Tongue (tissue), 2 donors: Measurements from ENCODE around the gene PLPP4. TPM values are rescaled to one million over a fixed set of nuclear protein-coding genes. Genes with fewer than 3 reads are reported as not detected.

Source experiments
- DNase-seq: peaks from one replicate; pipeline ENCODE4 v3.0.0-alpha.2; 2015
- total RNA-seq: library from RNA; depleted of rRNA; stranded (reverse); fragments of >200 nt; gene quantifications from one replicate; pipeline ENCODE4 v1.2.3, GENCODE V29; 2014

Gene PLPP4
- total RNA-seq, 1 donor from 2014 or later = not detected

DNA sequence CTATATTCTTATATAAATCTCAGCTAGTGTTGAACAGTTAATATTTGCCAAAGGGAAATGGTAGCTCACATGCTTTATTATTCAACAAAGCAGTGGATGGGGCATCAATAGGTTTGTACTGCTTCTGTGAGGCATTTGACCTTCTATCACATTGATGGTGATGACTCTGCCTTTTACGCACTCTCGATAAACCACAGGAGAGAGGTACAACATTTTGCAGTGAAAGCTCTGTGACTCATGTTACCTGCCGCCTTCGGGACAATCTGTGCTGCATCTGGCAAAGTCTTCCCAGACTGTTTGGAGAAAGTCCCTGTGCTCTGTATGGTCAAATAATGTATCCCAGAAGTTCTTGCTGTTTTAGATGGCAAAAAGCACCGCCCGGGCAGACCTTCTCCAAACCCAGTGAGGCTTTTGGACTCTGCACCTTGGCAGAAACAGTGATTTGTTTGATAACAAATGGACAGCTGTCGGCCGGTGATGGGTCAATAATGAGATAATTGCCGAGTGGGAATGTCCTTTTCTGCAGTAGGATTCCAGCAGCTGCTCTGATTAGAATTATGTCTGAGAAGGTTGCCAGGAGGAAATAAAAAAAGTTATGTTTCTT lies 61.0 kb downstream of the PLPP4 start:
- DNase-seq = no peak

- DNase-seq = no peak
Observed at GRCh38 chr10:120521880-120522279, 64.9 kb downstream of the PLPP4 start.

- DNase-seq = no peak
Observed at GRCh38 chr10:120527691-120528090, 70.7 kb downstream of the PLPP4 start.

DNA sequence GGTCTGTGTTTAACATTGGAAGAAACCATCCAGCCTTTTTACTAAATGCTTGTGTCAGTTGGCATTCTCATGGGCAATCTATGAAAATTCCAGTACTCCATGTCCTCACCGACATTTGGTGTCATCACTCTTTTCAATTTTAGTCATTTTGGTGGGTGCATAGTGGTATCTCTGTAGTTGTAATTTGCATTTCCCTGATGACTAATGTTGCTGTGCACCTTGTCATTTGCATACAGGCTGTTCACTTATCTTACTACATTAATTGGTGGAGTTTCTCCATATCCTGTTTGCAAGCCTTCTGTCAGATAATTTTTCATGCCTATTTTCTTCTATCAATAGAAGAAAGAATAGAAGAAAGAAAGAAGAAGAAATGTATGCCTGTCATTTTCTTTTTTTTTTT lies 73.7 kb downstream of the PLPP4 start:
- DNase-seq = no peak

DNA sequence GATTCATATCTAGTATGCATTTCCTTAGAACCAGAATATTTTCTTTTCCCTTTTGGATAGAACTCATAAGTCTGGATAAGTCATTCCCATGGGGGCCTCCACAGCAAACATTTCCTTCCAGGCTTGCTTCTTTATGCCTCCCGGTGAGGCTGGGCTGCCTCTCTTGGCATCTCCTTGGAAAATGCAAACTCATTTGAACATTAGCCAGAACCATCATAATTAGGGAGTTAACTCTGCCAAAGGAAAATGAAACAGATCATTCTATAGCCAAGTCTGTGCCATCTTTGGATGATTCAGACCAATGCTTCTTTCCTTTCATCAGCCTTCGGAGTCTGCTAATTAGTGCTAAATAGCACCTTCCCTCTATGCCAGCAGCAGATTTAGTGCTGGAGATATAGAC lies 81.1 kb downstream of the PLPP4 start:
- no peak for DNase-seq

- DNase-seq = no peak
Observed at GRCh38 chr10:120539076-120539475, 82.0 kb downstream of the PLPP4 start.

DNA sequence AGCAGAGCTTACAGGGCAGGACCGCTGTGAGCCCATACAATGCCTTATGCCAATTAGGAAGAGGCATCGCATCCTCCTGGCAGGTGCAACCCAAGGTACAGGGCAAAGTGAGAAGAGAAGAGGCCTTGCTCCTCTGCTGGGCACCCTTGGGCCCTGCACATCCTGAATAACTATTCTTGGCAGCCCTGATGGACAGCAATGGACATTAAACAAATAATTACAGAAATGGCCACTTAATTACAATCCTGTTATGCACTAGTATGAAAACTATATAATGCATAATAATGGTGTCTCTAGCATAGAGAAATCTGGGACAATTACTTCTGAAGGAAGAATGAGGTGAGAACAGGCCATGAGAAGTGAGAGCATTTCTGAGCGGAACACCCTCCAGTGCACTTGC lies 83.5 kb downstream of the PLPP4 start:
- DNase-seq = no peak

DNA sequence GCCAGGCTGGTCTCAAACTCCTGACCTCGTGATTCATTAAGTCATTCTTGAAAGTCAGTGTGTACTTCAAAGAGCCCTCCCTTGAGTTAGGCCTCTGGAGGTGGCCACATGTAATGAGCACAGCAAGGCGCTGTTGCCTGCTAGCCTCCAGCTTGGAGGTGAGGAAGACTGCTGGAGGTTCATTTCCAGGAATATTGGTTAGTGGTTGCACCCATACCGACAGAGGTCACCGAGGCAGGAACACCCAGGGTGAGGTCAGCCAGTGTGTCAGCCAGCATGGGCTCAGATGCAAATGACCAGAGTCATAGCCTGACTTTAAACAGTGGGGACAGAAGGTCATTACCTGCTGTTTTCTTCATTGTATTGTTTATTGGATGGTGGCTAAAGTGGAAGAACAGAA lies 85.0 kb downstream of the PLPP4 start:
- no peak for DNase-seq

GRCh38 chr10:120542591-120542990 lies 85.6 kb downstream of the PLPP4 start:
- no peak for DNase-seq

DNA sequence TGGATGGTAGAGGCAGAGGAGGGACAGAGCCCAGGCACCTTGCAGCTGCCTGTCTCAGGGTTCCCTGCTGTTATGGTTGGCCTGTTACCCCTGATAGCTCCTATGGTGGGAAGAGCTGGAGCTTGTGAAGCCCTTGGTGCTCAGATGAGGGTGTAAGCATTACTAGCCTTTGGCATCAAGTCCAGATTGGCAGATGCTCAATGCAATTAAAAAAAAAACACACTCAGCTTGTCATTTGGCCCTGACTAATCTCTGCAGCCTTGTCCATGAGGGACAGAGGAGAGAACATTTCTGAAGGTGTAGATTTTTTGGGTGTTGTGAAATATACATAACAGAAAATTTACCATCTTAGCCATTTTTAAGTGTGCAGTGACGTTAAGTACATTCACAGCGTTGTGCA lies 86.3 kb downstream of the PLPP4 start:
- no peak for DNase-seq

- DNase-seq = no peak
Observed at GRCh38 chr10:120548210-120548609, 91.2 kb downstream of the PLPP4 start.

DNA sequence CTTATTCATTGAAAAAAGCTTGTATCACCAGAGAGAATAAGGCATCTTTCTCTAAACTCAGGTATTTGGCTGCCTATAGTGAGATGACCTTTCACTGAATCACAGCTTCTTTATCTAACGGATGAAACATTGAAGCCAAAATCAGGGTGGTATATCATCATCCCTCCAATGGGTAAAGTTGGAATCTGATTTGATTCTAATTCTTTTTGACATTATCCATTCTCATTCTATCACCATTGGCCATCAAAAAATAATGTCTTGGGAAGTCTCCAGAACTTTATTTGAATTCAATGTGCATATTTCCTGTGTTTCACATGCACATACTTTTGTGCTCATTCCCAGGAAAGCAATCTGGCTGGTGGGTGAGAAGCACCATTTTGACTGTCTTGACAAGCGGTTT lies 95.2 kb downstream of the PLPP4 start:
- no peak for DNase-seq

DNA sequence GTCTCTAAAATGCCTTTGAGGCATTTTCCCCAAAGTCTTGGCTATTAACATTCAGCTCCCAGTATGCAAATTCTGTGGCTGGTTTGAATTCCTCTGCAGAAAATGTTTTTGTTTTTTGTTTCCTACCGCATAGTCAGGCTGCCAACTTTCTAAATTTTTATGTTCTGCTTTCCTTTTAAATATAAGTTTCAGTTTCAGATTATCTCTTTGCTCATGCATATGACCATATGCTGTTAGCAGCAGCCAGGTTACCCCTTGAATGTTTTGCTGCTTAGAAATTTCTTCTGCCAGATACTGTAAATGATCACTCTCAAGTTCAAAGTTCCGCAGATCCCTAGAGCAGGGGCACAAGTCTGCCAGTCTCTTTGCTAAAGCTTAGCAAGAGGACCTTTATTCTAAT lies 96.9 kb downstream of the PLPP4 start:
- no peak for DNase-seq

DNA sequence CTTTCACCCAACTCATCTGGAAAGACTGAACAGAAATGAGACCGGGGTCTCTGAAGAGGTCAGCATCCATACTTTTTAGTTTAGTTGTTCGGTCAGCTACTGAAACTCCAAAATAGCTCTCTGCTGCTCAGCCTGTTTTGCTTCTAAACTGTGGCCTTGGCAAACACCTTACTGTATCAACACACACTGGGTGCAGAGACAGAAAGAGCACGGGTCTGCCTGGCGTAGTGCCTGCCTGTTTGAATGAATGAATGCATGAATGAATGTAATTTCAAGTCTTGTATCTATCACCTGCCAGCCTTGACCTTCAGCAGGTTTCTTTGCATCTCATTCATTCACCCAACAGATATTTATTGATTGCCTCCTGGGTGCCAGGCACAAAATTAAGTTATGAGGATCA lies 98.4 kb downstream of the PLPP4 start:
- no peak for DNase-seq

- DNase-seq = peak; percentile 31
Observed at GRCh38 chr10:120555842-120556532, 99.0 kb downstream of the PLPP4 start.

DNA sequence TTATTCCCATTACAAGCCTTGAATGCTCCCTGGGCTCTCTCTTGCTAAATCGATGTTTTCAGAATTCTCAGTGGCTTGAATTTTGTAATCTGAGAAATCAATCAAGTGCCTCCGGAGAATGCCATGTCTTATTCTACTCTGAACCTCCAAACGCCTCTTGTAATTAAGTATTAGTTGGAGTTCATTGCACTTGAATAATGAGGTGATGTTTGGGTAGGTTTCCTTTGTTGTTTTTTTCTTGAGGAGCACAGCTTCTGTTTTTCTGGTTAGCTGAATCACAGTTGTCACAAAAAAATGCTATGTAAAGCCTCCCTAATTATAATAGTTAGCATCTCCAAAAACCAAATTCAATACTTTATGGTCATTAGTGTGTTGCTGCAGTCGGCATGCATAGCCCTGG lies 100.3 kb downstream of the PLPP4 start:
- no peak for DNase-seq

DNA sequence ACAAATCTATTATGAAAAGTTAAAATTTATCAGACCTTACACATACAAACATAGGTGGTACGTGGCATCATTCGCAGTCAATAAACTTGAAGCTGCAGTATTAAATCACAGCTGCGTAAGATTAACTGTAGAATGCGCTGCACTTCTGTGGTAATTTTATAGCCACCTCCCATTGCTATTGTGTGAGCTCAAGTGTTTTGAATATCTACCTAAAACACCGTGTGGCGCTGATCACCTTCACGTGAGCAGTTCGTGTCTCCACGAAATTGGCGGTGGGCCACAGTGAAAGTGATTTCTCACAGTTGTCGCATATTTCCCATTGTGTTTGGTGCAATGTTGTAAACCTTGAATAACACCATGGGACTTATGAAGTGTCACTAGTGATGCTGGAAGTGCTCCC lies 102.8 kb downstream of the PLPP4 start:
- DNase-seq = no peak

DNA sequence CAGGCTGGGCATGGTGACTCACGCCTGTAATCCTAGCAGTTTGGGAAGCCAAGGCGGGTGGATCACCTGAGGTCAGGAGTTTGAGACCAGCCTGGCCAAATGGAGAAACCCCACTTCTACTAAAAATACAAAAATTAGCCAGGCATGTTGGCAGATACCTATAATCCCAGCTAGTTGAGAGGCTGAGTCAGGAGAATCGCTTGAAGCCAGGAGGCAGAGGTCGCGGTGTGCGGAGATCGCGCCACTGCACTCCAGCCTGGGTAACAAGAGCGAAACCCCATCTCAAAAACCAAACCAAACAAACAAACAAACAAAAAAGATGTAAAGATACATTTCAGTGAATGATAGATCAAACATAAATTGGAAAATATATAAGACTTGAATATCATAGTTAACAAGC lies 105.9 kb downstream of the PLPP4 start:
- no peak for DNase-seq

- no peak for DNase-seq
Observed at GRCh38 chr10:120570418-120570817, 113.4 kb downstream of the PLPP4 start.

GRCh38 chr10:120571266-120571665 lies 114.2 kb downstream of the PLPP4 start:
- no peak for DNase-seq

DNA sequence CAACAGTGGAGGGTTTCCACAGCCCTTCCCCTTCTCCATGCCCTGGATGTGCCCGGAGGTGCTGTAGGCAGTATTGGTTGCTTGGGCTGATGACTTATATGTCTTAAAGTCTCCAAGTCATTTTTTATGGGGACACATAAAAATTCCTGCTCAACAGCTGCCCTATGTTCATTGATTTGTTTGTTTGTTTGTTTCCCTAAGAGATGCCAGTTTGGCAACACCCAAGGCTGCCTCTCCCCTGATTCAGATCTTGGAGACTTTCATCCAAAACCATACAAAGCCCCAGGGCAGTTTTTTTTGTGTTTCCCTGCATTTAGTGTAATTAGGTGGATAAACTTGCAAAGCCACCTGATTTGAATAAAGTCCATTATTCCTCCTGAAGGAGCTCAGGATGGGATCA lies 115.3 kb downstream of the PLPP4 start:
- DNase-seq = no peak

DNA sequence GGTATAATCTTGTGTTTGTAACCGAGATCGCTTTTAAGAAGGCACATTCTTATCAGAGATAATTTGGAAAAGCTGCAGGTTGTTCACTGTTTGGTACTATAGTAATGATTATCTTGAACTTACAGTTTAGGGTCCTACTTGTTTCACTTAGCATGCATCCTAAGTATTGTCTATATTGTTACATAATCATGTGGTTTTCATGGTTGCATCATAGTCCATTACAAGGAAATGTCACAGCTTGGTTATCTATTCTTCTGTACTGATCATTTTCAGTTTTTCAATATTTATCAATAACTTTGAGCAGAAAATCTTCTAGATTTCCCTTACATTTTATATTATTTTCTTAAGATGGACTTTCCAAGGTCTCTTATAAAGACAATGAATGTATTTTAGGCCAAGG lies 116.3 kb downstream of the PLPP4 start:
- DNase-seq = no peak

DNA sequence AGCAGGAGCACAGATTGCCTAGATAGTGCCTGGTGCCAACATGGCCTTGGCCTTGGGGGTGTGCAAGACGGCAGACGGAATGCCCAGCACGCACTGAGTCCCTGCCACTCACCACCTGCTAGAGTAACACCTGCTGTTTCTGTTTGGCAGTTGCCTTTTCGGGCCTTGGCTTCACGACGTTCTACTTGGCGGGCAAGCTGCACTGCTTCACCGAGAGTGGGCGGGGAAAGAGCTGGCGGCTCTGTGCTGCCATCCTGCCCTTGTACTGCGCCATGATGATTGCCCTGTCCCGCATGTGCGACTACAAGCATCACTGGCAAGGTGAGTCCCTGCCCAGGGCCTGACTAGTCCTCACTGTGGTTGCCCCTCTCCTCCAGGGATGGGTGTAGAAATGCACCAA lies 118.0 kb downstream of the PLPP4 start:
- no peak for DNase-seq

DNA sequence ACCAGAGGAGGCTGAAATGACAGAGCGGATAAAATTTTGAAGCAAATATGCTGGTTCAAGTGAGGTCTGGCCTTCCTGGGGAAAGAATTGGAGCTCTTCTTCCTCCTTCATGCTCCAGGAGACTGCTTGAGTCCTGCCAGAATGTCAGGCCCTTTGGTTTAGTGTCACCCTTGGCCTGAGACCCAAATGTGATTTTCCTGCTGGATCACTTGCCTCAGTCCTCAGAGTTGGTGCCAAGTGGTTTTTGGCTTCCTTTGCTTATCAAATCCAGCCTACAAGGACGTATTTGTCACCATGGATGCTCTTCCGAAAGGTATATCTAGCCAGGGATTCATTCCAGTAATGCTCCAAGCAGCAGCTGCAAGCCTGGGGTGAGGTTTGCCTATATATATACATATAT lies 118.4 kb downstream of the PLPP4 start:
- no peak for DNase-seq

DNA sequence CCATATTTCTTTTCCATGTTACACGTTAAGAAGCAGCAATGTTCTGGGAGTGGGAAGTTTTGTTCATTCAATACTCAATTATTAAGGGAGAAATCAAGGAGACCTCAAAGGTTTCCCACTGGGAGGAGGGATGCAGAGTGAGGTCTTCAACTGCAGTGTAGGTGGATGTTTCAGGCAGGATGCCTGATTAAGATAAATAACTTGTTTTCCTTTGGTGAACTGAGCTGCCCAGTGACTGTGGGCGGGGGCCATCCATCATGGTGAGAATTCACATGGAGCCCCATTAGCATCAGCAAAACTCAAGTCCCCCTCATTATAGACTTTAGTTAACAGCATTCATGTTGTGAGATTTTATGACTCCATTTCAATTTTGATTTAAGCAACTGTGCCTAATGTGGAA lies 121.1 kb downstream of the PLPP4 start:
- no peak for DNase-seq
